Astrocyte of the spinal cord (primary cell): ENCODE measurements around the gene DGUOK.
A peak's percentile ranks its signal among the peaks of the same experiment; 100 is the strongest.

Experiments used
- DNase-seq: peaks from one replicate; pipeline ENCODE4 v3.0.0; 2011; ENCODE audit warnings: low read depth, low spot score
- H3K4me3 ChIP-seq: 2 replicates; pipeline ENCODE4 v1.5.1; 2011; ENCODE audit warnings: low read depth, mild to moderate bottlenecking, low read length, moderate library complexity
- CTCF ChIP-seq: IDR thresholded peaks from 2 replicates; pipeline ENCODE4 v1.5.1; 2012; ENCODE audit warnings: low read depth, mild to moderate bottlenecking, low read length, inconsistent platforms
- in situ Hi-C: cut with HindIII; loops from 2 replicates; pipeline ENCODE4 v1.10.0; 2017; ENCODE audit warnings: low sequenced_read_pairs

Gene DGUOK

GRCh38 chr2:73987109-73987947 lies 60.6 kb downstream of the DGUOK start:
- peak; percentile 56 for DNase-seq
- no peak overlapping the region for H3K4me3 ChIP-seq

GRCh38 chr2:73987948-73988700 lies 61.4 kb downstream of the DGUOK start:
- in situ Hi-C loops: no loop called here
- no peak for TF ChIP-seq CTCF
- H3K4me3 ChIP-seq: no peak overlapping the region
- DNase-seq: no peak

More at GRCh38 chr2:73987109-73987947, 60.6 kb downstream of the DGUOK start:
- TF ChIP-seq CTCF: peak; percentile 53
- in situ Hi-C loops: no loop called here

GRCh38 chr2:73989972-73990371 lies 63.3 kb downstream of the DGUOK start:
- in situ Hi-C loops: no loop called here
- no peak for DNase-seq
- no peak overlapping the region for H3K4me3 ChIP-seq
- TF ChIP-seq CTCF: no peak

GRCh38 chr2:73990531-73990930 lies 63.9 kb downstream of the DGUOK start:
- H3K4me3 ChIP-seq: no peak overlapping the region
- in situ Hi-C loops: no loop called here
- no peak for DNase-seq
- no peak for TF ChIP-seq CTCF

GRCh38 chr2:73992036-73992435 lies 65.4 kb downstream of the DGUOK start:
- no peak for DNase-seq
- in situ Hi-C loops: no loop called here
- TF ChIP-seq CTCF: no peak
- H3K4me3 ChIP-seq: no peak overlapping the region

GRCh38 chr2:73993376-73993775 lies 66.7 kb downstream of the DGUOK start:
- no peak overlapping the region for H3K4me3 ChIP-seq
- in situ Hi-C loops: no loop called here
- DNase-seq: no peak
- no peak for TF ChIP-seq CTCF
